Measurements from ENCODE around the gene SYNDIG1L.

SYNDIG1L gene

GRCh38 chr14:74417201-74417600, 8.8 kb downstream of the SYNDIG1L start:
- Histone ChIP-seq H3K27me3 (ENCODE audit: low read length) (no peaks in the 10 kb centered on the region), H3F3A (ENCODE audit: insufficient read depth) (no peaks in the 10 kb centered on the region)

GRCh38 chr14:74415115-74415437, 10.9 kb downstream of the SYNDIG1L start:
- TF ChIP-seq EZH2phosphoT487 (conservative IDR thresholded peaks at IDR 0.05; ENCODE audit: low read length) = no peak
- no peak for TF ChIP-seq CTCF (IDR thresholded peaks at IDR 0.05; ENCODE audit: insufficient read depth, low read length, poor library complexity, severe bottlenecking)
- H3K9me3 ChIP-seq (ENCODE audit: insufficient read depth, low read length) = no peaks in the 10 kb centered on the region
- no peak overlapping the region for H2AFZ ChIP-seq (ENCODE audit: low read depth, low read length, severe bottlenecking)
- no peaks in the 10 kb centered on the region for H3F3A ChIP-seq (ENCODE audit: insufficient read depth)
- H3K27me3 ChIP-seq (ENCODE audit: low read length) = no peaks in the 10 kb centered on the region
- no peaks in the 10 kb centered on the region for H4K20me1 ChIP-seq (ENCODE audit: low read depth, low read length)
- no peaks in the 10 kb centered on the region for H3K9me2 ChIP-seq (replicated peaks; ENCODE audit: insufficient read depth, low read length)
- no peak overlapping the region for H3K4me3 ChIP-seq (ENCODE audit: insufficient read depth, low read length, poor library complexity, severe bottlenecking)
- no peaks in the 10 kb centered on the region for H3K36me3 ChIP-seq (ENCODE audit: low read length)
- H3K79me2 ChIP-seq (ENCODE audit: insufficient read depth, low read length) = no peaks in the 10 kb centered on the region
- no peak overlapping the region for H3K9ac ChIP-seq (ENCODE audit: low read length)
- H3K4me2 ChIP-seq (ENCODE audit: low read depth, low read length, poor library complexity, severe bottlenecking) = no peak overlapping the region
- H3K27ac ChIP-seq (ENCODE audit: low read depth, low read length) = no peak overlapping the region

More at GRCh38 chr14:74417201-74417600, 8.8 kb downstream of the SYNDIG1L start:
- H3K36me3 ChIP-seq (ENCODE audit: low read length) = no peaks in the 10 kb centered on the region
- H3K27ac ChIP-seq (ENCODE audit: low read depth, low read length) = no peak overlapping the region
- H2AFZ ChIP-seq (ENCODE audit: low read depth, low read length, severe bottlenecking) = no peak overlapping the region
- no peak overlapping the region for H3K4me3 ChIP-seq (ENCODE audit: insufficient read depth, low read length, poor library complexity, severe bottlenecking)
- H3K4me2 ChIP-seq (ENCODE audit: low read depth, low read length, poor library complexity, severe bottlenecking) = no peak overlapping the region
- no peaks in the 10 kb centered on the region for H3K9me3 ChIP-seq (ENCODE audit: insufficient read depth, low read length)
- H3K9me2 ChIP-seq (replicated peaks; ENCODE audit: insufficient read depth, low read length) = no peaks in the 10 kb centered on the region
- no peaks in the 10 kb centered on the region for H3K79me2 ChIP-seq (ENCODE audit: insufficient read depth, low read length)
- no peak overlapping the region for H3K9ac ChIP-seq (ENCODE audit: low read length)
- no peaks in the 10 kb centered on the region for H4K20me1 ChIP-seq (ENCODE audit: low read depth, low read length)
- TF ChIP-seq CTCF (IDR thresholded peaks at IDR 0.05; ENCODE audit: insufficient read depth, low read length, poor library complexity, severe bottlenecking) (no peak), EZH2phosphoT487 (conservative IDR thresholded peaks at IDR 0.05; ENCODE audit: low read length) (no peak)

- H3K79me2 ChIP-seq (ENCODE audit: insufficient read depth, low read length) = no peaks in the 10 kb centered on the region
- no peaks in the 10 kb centered on the region for H3K27me3 ChIP-seq (ENCODE audit: low read length)
- no peak overlapping the region for H3K4me2 ChIP-seq (ENCODE audit: low read depth, low read length, poor library complexity, severe bottlenecking)
- no peaks in the 10 kb centered on the region for H3F3A ChIP-seq (ENCODE audit: insufficient read depth)
- H3K36me3 ChIP-seq (ENCODE audit: low read length) = no peaks in the 10 kb centered on the region
- H4K20me1 ChIP-seq (ENCODE audit: low read depth, low read length) = no peaks in the 10 kb centered on the region
- H3K4me3 ChIP-seq (ENCODE audit: insufficient read depth, low read length, poor library complexity, severe bottlenecking) = no peak overlapping the region
- H3K9ac ChIP-seq (ENCODE audit: low read length) = no peak overlapping the region
- H2AFZ ChIP-seq (ENCODE audit: low read depth, low read length, severe bottlenecking) = no peak overlapping the region
- no peaks in the 10 kb centered on the region for H3K9me3 ChIP-seq (ENCODE audit: insufficient read depth, low read length)
- no peaks in the 10 kb centered on the region for H3K9me2 ChIP-seq (replicated peaks; ENCODE audit: insufficient read depth, low read length)
- TF ChIP-seq EZH2phosphoT487 (conservative IDR thresholded peaks at IDR 0.05; ENCODE audit: low read length) (no peak), CTCF (IDR thresholded peaks at IDR 0.05; ENCODE audit: insufficient read depth, low read length, poor library complexity, severe bottlenecking) (no peak)
- no peak overlapping the region for H3K27ac ChIP-seq (ENCODE audit: low read depth, low read length)
Measured at GRCh38 chr14:74414403-74415114, 11.5 kb downstream of the SYNDIG1L start.

All from SU-DHL-6 (cell line).